DOHH2 (cell line): ENCODE measurements around the gene CNN2.

ENCODE experiments used
- CTCF ChIP-seq: fragments of 200-600 bp; sonication (generic); IDR thresholded peaks from one replicate; pipeline ENCODE4 v1.5.1; 2014; ENCODE audit warnings: antibody characterized with exemption, mild to moderate bottlenecking, low read depth, low read length; ENCODE audit not compliant: poor library complexity, severe bottlenecking
- EZH2phosphoT487 ChIP-seq: fragments of 200-600 bp; sonication (generic); IDR thresholded peaks from 2 replicates; pipeline ENCODE4 v1.6.1; 2017; ENCODE audit warnings: borderline replicate concordance, mild to moderate bottlenecking, antibody characterized with exemption, low read length, moderate library complexity, mixed read lengths

GRCh38 chr19:1058112-1058511 lies 31.7 kb downstream of the CNN2 start:
- TF ChIP-seq CTCF (no peak), EZH2phosphoT487 (no peak)
